Measurements from ENCODE around the gene LNPK.

LNPK gene

DNA sequence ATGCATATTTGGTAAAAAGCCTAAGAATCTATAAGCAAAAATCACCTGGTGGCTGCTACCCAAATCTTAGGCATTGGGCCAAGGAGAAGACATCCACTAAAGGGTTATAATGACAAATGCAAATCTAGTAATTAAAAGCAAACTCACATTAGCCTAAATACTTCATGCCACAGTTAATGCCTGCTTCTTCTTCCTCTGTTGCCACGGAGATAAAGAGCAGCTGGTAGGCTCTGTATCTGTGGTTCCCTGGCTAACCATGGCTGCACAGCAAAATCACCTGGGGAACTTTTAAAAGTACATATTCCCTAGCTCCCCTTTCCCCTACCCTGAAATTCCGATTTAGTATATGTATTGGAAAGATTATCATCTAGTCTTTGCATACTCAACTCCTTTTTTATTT is 114.3 kb downstream of the LNPK start:
- Histone ChIP-seq H3K79me2 (ENCODE audit: control insufficient read depth, low read length) (no peaks in the 10 kb centered on the region), H3K27me3 (ENCODE audit: control insufficient read depth, low read length) (no peaks in the 10 kb centered on the region), H3K4me3 (ENCODE audit: low read length) (no peak overlapping the region), H3F3A (ENCODE audit: control insufficient read depth, insufficient read depth) (no peaks in the 10 kb centered on the region), H3K9me3 (ENCODE audit: control insufficient read depth, insufficient read depth, low read length) (no peaks in the 10 kb centered on the region), H3K36me3 (ENCODE audit: control insufficient read depth, low read length) (no peaks in the 10 kb centered on the region), H4K20me1 (ENCODE audit: control insufficient read depth, insufficient read depth, low read depth, low read length) (no peaks in the 10 kb centered on the region), H3K4me2 (ENCODE audit: low read length) (no peak overlapping the region), H3K9me2 (replicated peaks; ENCODE audit: control insufficient read depth, low read length) (no peaks in the 10 kb centered on the region), H3K4me1 (ENCODE audit: control insufficient read depth, low read length) (no peaks in the 10 kb centered on the region), H3K27ac (ENCODE audit: low read depth, low read length) (no peak overlapping the region)
- no peak for TF ChIP-seq EZH2phosphoT487 (IDR thresholded peaks at IDR 0.05; ENCODE audit: borderline replicate concordance, low read length)
- TF ChIP-seq, protein P1, sequence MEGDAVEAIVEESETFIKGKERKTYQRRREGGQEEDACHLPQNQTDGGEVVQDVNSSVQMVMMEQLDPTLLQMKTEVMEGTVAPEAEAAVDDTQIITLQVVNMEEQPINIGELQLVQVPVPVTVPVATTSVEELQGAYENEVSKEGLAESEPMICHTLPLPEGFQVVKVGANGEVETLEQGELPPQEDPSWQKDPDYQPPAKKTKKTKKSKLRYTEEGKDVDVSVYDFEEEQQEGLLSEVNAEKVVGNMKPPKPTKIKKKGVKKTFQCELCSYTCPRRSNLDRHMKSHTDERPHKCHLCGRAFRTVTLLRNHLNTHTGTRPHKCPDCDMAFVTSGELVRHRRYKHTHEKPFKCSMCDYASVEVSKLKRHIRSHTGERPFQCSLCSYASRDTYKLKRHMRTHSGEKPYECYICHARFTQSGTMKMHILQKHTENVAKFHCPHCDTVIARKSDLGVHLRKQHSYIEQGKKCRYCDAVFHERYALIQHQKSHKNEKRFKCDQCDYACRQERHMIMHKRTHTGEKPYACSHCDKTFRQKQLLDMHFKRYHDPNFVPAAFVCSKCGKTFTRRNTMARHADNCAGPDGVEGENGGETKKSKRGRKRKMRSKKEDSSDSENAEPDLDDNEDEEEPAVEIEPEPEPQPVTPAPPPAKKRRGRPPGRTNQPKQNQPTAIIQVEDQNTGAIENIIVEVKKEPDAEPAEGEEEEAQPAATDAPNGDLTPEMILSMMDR (IDR thresholded peaks at IDR 0.05; ENCODE audit: low read depth, low read length, poor library complexity, severe bottlenecking) = no peak

DNA sequence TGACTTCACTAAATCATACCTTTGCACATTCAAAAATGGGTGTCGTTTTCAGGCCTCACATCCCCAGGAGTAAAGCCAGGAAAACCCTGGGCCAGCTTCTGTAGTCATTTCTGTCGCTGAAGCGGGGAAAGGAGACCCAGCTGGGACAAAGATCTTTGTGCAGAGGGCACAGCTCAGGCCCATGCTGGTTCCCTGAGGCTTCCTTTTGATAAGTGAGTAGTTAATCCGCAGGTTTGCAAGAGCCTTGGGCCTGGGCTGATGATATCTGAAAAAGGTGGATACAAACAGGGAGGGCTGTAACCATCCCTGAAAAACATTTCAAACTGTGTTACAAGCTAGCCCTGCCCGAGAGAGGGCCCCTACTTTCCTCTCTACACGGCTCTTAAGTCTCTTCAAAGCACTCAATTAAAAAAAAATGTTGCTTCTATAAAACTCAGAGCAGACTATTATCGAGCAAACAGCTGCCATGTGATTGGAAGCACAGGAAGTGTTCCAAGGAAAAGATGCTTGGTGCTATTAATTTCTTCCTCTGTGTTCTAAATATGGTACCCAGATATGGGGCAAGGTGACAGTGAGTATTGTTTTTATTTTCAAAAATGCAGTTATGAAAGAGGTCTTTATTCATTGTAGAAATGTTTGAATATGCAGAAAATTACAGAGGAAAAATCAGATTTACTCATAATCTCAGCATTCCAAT is 117.2 kb downstream of the LNPK start:
- no peak overlapping the region for H3K4me3 ChIP-seq (ENCODE audit: low read length)
- H3K9me2 ChIP-seq (replicated peaks; ENCODE audit: control insufficient read depth, low read length) = no peaks in the 10 kb centered on the region
- H3K79me2 ChIP-seq (ENCODE audit: control insufficient read depth, low read length) = no peaks in the 10 kb centered on the region
- no peak overlapping the region for H3K4me2 ChIP-seq (ENCODE audit: low read length)
- no peak overlapping the region for H3K27ac ChIP-seq (ENCODE audit: low read depth, low read length)
- H3K27me3 ChIP-seq (ENCODE audit: control insufficient read depth, low read length) = no peaks in the 10 kb centered on the region
- TF ChIP-seq, protein P1 (IDR thresholded peaks at IDR 0.05; ENCODE audit: low read depth, low read length, poor library complexity, severe bottlenecking) = no peak
- no peak for TF ChIP-seq EZH2phosphoT487 (IDR thresholded peaks at IDR 0.05; ENCODE audit: borderline replicate concordance, low read length)
- no peaks in the 10 kb centered on the region for H3K36me3 ChIP-seq (ENCODE audit: control insufficient read depth, low read length)
- no peaks in the 10 kb centered on the region for H4K20me1 ChIP-seq (ENCODE audit: control insufficient read depth, insufficient read depth, low read depth, low read length)
- no peaks in the 10 kb centered on the region for H3K4me1 ChIP-seq (ENCODE audit: control insufficient read depth, low read length)
- no peaks in the 10 kb centered on the region for H3K9me3 ChIP-seq (ENCODE audit: control insufficient read depth, insufficient read depth, low read length)
- no peaks in the 10 kb centered on the region for H3F3A ChIP-seq (ENCODE audit: control insufficient read depth, insufficient read depth)

DNA sequence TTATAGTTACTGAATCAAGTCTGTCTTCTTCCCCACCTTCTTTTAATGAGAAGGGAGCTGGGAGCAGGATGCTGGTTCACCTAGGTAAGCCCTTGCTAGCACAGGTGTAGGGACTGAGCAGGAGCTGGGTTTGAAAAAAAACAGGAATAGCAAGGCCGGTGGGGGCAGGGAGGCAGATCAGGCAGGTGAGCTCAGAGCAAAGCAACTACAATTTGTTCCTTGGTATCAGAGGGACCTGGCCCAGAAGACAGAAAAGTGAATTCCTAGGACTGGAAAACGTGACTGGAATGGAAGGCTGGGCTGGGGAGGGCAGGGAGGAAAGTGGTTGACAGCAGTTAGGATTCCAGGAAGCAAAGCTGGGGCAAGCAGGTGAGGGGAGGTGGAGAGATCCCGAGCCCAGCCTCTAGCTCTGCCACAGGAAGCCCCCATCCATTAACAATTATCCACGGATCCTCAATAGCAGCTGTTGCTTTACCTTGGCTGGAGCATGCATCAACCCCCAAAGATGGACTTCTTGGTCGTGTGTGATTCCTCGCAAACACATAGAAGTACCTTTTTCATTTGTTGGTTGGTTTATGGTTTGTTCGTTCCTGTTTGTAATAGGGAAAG is 118.4 kb downstream of the LNPK start:
- Histone ChIP-seq H3K36me3 (ENCODE audit: control insufficient read depth, low read length) (no peaks in the 10 kb centered on the region), H3K4me1 (ENCODE audit: control insufficient read depth, low read length) (no peaks in the 10 kb centered on the region), H3K27ac (ENCODE audit: low read depth, low read length) (no peak overlapping the region), H3K27me3 (ENCODE audit: control insufficient read depth, low read length) (no peaks in the 10 kb centered on the region), H3K4me3 (ENCODE audit: low read length) (no peak overlapping the region), H3K9me2 (replicated peaks; ENCODE audit: control insufficient read depth, low read length) (no peaks in the 10 kb centered on the region), H3K9me3 (ENCODE audit: control insufficient read depth, insufficient read depth, low read length) (no peaks in the 10 kb centered on the region), H3F3A (ENCODE audit: control insufficient read depth, insufficient read depth) (no peaks in the 10 kb centered on the region), H4K20me1 (ENCODE audit: control insufficient read depth, insufficient read depth, low read depth, low read length) (no peaks in the 10 kb centered on the region), H3K4me2 (ENCODE audit: low read length) (no peak overlapping the region), H3K79me2 (ENCODE audit: control insufficient read depth, low read length) (no peaks in the 10 kb centered on the region)
- TF ChIP-seq, protein P1 (IDR thresholded peaks at IDR 0.05; ENCODE audit: low read depth, low read length, poor library complexity, severe bottlenecking) = no peak
- TF ChIP-seq EZH2phosphoT487 (IDR thresholded peaks at IDR 0.05; ENCODE audit: borderline replicate concordance, low read length) = no peak

Measured in DOHH2 (cell line).